GM23248 (cell line): ENCODE measurements around the gene LRRC2.

Source experiments
- EZH2 ChIP-seq: fragments of 200-600 bp; sonication (generic); IDR thresholded peaks from 2 replicates; pipeline ENCODE4 v1.6.1; 2018; ENCODE audit warnings: antibody characterized with exemption, mild to moderate bottlenecking; ENCODE audit not compliant: insufficient read depth, poor library complexity, severe bottlenecking
- EZH2phosphoT487 ChIP-seq: fragments of 200-600 bp; sonication (generic); IDR thresholded peaks from 2 replicates; pipeline ENCODE4 v1.6.1; 2018; ENCODE audit warnings: antibody characterized with exemption, moderate library complexity, mild to moderate bottlenecking, low read depth; ENCODE audit not compliant: insufficient read depth

DNA sequence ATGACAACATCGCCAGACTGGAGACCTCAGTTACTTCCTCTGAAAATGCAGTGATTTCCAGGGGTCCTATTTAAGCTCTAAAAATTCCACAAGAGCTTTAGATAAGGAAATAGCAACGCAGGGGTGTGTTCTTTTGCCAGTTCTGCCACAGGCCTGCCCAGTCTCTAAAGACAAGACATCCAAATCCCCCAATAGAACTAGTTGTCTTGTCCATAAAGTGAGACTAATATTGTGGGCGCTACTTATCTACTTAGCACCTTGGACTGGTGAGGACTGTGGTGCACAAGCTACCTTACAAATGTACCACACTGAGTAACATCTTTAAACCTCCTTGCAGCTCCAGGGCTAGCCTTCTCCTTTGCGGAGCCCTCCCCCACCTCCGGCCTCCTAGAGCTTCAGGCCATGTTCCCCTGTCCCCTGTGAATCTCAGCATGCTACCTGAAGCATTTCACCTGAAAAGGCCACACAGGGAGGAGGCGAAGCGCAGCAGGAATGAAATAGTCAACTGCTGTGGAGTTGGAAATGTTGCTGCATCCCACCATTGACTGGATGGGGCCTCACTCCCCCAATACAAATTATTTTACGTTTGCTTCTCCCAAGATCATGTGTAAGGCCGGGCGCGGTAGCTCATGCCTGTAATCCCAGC lies 9.6 kb upstream of the LRRC2 start:
- TF ChIP-seq EZH2 (no peak), EZH2phosphoT487 (no peak)
